DOHH2 (cell line): ENCODE results near the gene ONECUT3.

Experiments
- H3F3A ChIP-seq: fragments of 200-600 bp; sonication (generic), shearing (Covaris generic); 2 replicates; pipeline ENCODE4 v1.6.0; 2016; ENCODE audit warnings: antibody characterized with exemption, mild to moderate bottlenecking; ENCODE audit not compliant: control insufficient read depth, insufficient read depth
- H3K27ac ChIP-seq: fragments of 200-600 bp; sonication (generic); 2 replicates; pipeline ENCODE4 v1.5.1; 2014; ENCODE audit warnings: low read depth, mild to moderate bottlenecking, low read length, moderate library complexity
- H3K27me3 ChIP-seq: fragments of 200-600 bp; sonication (generic); 2 replicates; pipeline ENCODE4 v1.6.1; 2014; ENCODE audit warnings: mild to moderate bottlenecking, low read length, mixed read lengths; ENCODE audit not compliant: control insufficient read depth
- H3K36me3 ChIP-seq: fragments of 200-600 bp; sonication (generic); 2 replicates; pipeline ENCODE4 v1.6.1; 2014; ENCODE audit warnings: mild to moderate bottlenecking, low read length, moderate library complexity, mixed read lengths; ENCODE audit not compliant: control insufficient read depth
- H3K4me1 ChIP-seq: fragments of 200-600 bp; sonication (generic); 2 replicates; pipeline ENCODE4 v1.6.1; 2014; ENCODE audit warnings: mild to moderate bottlenecking, low read length, mixed read lengths; ENCODE audit not compliant: control insufficient read depth
- H3K4me2 ChIP-seq: fragments of 200-600 bp; sonication (generic); 2 replicates; pipeline ENCODE4 v1.6.0; 2014; ENCODE audit warnings: mild to moderate bottlenecking, low read length, moderate library complexity
- H3K4me3 ChIP-seq: fragments of 200-600 bp; sonication (generic); 2 replicates; pipeline ENCODE4 v1.5.1; 2014; ENCODE audit warnings: mild to moderate bottlenecking, low read length, mixed read lengths
- H3K79me2 ChIP-seq: fragments of 200-600 bp; sonication (generic); 2 replicates; pipeline ENCODE4 v1.6.1; 2014; ENCODE audit warnings: mild to moderate bottlenecking, low read length, mixed read lengths; ENCODE audit not compliant: control insufficient read depth
- H3K9me2 ChIP-seq: fragments of 200-600 bp; sonication (generic); replicated peaks from 2 replicates; pipeline ENCODE4 v1.6.1; 2014; ENCODE audit warnings: mild to moderate bottlenecking, low read length, mixed read lengths; ENCODE audit not compliant: control insufficient read depth
- H3K9me3 ChIP-seq: fragments of 200-600 bp; sonication (generic); 2 replicates; pipeline ENCODE4 v1.6.1; 2014; ENCODE audit warnings: antibody characterized with exemption, low read length, mixed read lengths; ENCODE audit not compliant: control insufficient read depth, insufficient read depth
- H4K20me1 ChIP-seq: fragments of 200-600 bp; sonication (generic); 2 replicates; pipeline ENCODE4 v1.6.0; 2014; ENCODE audit warnings: low read depth, mild to moderate bottlenecking, antibody characterized with exemption, low read length, moderate library complexity; ENCODE audit not compliant: control insufficient read depth, insufficient read depth
- EZH2phosphoT487 ChIP-seq: fragments of 200-600 bp; sonication (generic); IDR thresholded peaks from 2 replicates; pipeline ENCODE4 v1.6.1; 2017; ENCODE audit warnings: borderline replicate concordance, mild to moderate bottlenecking, antibody characterized with exemption, low read length, moderate library complexity, mixed read lengths
- TF ChIP-seq, protein P1 (sequence below): fragments of 200-600 bp; sonication (generic); IDR thresholded peaks from one replicate; pipeline ENCODE4 v1.5.1; 2014; ENCODE audit warnings: antibody characterized with exemption, mild to moderate bottlenecking, low read depth, low read length; ENCODE audit not compliant: poor library complexity, severe bottlenecking

Gene ONECUT3

DNA sequence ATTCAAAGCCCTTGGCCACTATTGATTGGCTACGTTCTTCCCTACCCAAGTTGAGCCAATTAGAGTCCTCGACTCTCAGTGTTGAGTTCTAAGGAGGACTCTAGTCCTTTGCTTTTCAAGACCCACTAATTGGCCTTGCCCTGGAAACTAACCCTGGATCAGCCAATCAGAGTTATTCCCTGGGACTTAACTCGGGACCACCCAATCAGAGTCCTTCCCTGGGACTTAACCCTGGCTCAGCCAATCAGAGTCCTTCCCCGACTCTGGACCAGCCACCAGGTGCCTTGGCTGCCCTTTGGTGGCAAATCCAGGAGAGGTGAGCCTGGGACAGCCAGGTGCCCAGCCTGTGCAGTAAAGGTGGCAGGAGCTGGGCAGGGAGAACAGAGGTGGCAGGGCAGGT is 30.0 kb downstream of the ONECUT3 start:
- no peaks in the 10 kb centered on the region for H4K20me1 ChIP-seq
- no peaks in the 10 kb centered on the region for H3K36me3 ChIP-seq
- no peak overlapping the region for H3K4me2 ChIP-seq
- no peak overlapping the region for H3K4me3 ChIP-seq
- H3K9me2 ChIP-seq, result no peaks in the 10 kb centered on the region
- no peaks in the 10 kb centered on the region for H3K79me2 ChIP-seq
- H3K9me3 ChIP-seq, result peaks cover 20% of the 10 kb centered on the region
- no peak overlapping the region for H3K27ac ChIP-seq
- no peaks in the 10 kb centered on the region for H3K4me1 ChIP-seq
- H3F3A ChIP-seq, result no peaks in the 10 kb centered on the region
- TF ChIP-seq, protein P1, sequence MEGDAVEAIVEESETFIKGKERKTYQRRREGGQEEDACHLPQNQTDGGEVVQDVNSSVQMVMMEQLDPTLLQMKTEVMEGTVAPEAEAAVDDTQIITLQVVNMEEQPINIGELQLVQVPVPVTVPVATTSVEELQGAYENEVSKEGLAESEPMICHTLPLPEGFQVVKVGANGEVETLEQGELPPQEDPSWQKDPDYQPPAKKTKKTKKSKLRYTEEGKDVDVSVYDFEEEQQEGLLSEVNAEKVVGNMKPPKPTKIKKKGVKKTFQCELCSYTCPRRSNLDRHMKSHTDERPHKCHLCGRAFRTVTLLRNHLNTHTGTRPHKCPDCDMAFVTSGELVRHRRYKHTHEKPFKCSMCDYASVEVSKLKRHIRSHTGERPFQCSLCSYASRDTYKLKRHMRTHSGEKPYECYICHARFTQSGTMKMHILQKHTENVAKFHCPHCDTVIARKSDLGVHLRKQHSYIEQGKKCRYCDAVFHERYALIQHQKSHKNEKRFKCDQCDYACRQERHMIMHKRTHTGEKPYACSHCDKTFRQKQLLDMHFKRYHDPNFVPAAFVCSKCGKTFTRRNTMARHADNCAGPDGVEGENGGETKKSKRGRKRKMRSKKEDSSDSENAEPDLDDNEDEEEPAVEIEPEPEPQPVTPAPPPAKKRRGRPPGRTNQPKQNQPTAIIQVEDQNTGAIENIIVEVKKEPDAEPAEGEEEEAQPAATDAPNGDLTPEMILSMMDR, result no peak
- TF ChIP-seq EZH2phosphoT487, result no peak
- H3K27me3 ChIP-seq, result 0 out of 2 replicates have a peak, but pooled peaks cover 3% of the 10 kb centered on the region

DNA sequence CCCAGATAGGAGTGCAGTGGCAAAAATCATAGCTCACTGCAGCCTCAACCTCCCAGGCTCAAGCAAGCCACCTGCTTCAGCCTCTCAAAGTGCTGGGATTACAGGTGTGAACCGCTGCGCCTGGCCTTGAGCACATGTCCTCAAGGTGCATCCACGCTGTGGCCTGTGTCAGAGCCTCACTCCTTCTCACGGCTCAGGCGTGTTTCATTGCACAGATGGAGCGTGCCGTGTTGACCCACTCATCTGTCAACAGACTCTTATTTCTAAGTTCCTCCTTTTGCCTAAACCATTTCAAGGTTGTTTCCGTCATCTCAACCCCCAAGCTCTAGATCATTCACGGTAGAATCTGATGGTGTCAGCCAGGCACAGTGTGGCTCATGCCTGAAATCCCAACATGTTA is 30.6 kb downstream of the ONECUT3 start:
- Histone ChIP-seq H3K4me2 (no peak overlapping the region), H3K79me2 (no peaks in the 10 kb centered on the region), H3K4me1 (no peaks in the 10 kb centered on the region), H3K4me3 (no peak overlapping the region), H4K20me1 (no peaks in the 10 kb centered on the region), H3K9me2 (no peaks in the 10 kb centered on the region), H3K27ac (no peak overlapping the region), H3K36me3 (no peaks in the 10 kb centered on the region), H3K9me3 (peaks cover 20% of the 10 kb centered on the region), H3F3A (no peaks in the 10 kb centered on the region), H3K27me3 (0 out of 2 replicates have a peak, but pooled peaks cover 3% of the 10 kb centered on the region)
- TF ChIP-seq, protein P1, result no peak
- TF ChIP-seq EZH2phosphoT487, result no peak

DNA sequence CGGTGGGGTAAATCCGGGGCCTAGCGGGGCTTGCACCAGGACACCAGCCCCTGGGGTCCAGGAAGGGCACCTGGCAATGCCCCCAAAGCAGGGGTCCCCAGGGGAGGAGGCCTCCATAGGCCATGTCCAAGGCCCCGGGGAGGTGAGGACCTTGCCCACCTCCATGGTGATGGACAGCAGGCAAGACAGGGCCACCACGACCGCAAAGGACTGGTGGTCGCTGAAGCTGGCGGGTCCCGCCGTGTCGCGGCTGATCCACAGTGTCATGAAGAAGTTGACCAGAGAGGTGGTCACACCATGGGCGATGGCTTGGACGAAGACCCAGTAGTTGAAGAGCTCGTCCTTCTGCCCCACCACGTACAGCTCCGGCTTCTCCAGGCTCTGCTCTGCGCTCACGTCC is 32.0 kb downstream of the ONECUT3 start:
- Histone ChIP-seq H3K9me2 (no peaks in the 10 kb centered on the region), H3K9me3 (peaks cover 20% of the 10 kb centered on the region), H3K4me3 (no peak overlapping the region), H3K36me3 (no peaks in the 10 kb centered on the region), H3K27me3 (0 out of 2 replicates have a peak, but pooled peaks cover 3% of the 10 kb centered on the region), H3K27ac (no peak overlapping the region), H3K4me1 (no peaks in the 10 kb centered on the region), H3F3A (no peaks in the 10 kb centered on the region), H3K79me2 (no peaks in the 10 kb centered on the region), H4K20me1 (no peaks in the 10 kb centered on the region), H3K4me2 (no peak overlapping the region)
- TF ChIP-seq, protein P1, result no peak
- TF ChIP-seq EZH2phosphoT487, result no peak
